Muscle of leg (tissue), 11 donors: ENCODE data around the gene C1QTNF8. TPM values are rescaled to one million over a fixed set of nuclear protein-coding genes. Genes with fewer than 3 reads are reported as not detected.

Experiments used
- DNase-seq: peaks from one replicate; pipeline ENCODE4 v3.0.0; 2013
- H3K27ac ChIP-seq: one replicate; pipeline ENCODE4 v1.5.1; 2013; ENCODE audit warnings: mild to moderate bottlenecking, low read length, control low read depth
- H3K27me3 ChIP-seq: one replicate; pipeline ENCODE4 v1.6.1; 2013; ENCODE audit warnings: low read length; ENCODE audit not compliant: control insufficient read depth, insufficient read depth
- H3K36me3 ChIP-seq: one replicate; pipeline ENCODE4 v1.6.1; 2013; ENCODE audit warnings: low read length; ENCODE audit not compliant: control insufficient read depth, insufficient read depth
- H3K4me1 ChIP-seq: one replicate; pipeline ENCODE4 v1.6.1; 2013; ENCODE audit warnings: low read length; ENCODE audit not compliant: control insufficient read depth, insufficient read depth
- H3K4me3 ChIP-seq: one replicate; pipeline ENCODE4 v1.5.1; 2013; ENCODE audit warnings: low read length, control low read depth
- H3K9me3 ChIP-seq: replicated peaks from 2 replicates; pipeline ENCODE4 v1.6.1; 2013; ENCODE audit warnings: low read depth, low read length; ENCODE audit not compliant: control insufficient read depth
- WGBS: methylation state at CpG from one replicate; pipeline ENCODE4 v1.1.5; 2013; ENCODE audit warnings: missing lambda C conversion rate; ENCODE audit not compliant: insufficient coverage; 5-methylcytosine and 5-hydroxymethylcytosine counted together
- polyA plus RNA-seq, 8 donors: library from polyadenylated mRNA; unstranded; fragments of 120-200 nt; gene quantifications; one replicate each; pipeline versions ENCODE4 v1.2.1 to v1.2.3, GENCODE V29; 2013; ENCODE audit warnings: inconsistent platforms in 1 of 8, low replicate concordance in 1 of 8; ENCODE audit not compliant: insufficient read length in 8 of 8, insufficient read depth in 1 of 8
- total RNA-seq: library from RNA; stranded (reverse); fragments of 120-200 nt; gene quantifications from one replicate; pipeline ENCODE4 v1.2.4, GENCODE V29; 2013

C1QTNF8 gene
- total and polyA plus RNA-seq, 9 donors, result not detected

- Histone ChIP-seq H3K27me3 (peaks cover 34% of the 10 kb centered on the region), H3K4me3 (no peak overlapping the region)
Observed at GRCh38 chr16:1135459-1135825, 39.4 kb upstream of the C1QTNF8 start.

GRCh38 chr16:1134776-1135458, 38.9 kb upstream of the C1QTNF8 start:
- DNase-seq, result no peak
- H3K27ac ChIP-seq, result no peak overlapping the region
- H3K36me3 ChIP-seq, result no peaks in the 10 kb centered on the region
- H3K27me3 ChIP-seq, result peaks cover 32% of the 10 kb centered on the region
- WGBS, result 51% methylated on average over 12 of the region's 30 CpGs
- no peaks in the 10 kb centered on the region for H3K9me3 ChIP-seq
- H3K4me1 ChIP-seq, result no peaks in the 10 kb centered on the region
- H3K4me3 ChIP-seq, result no peak overlapping the region

More at GRCh38 chr16:1135459-1135825, 39.4 kb upstream of the C1QTNF8 start:
- Histone ChIP-seq H3K9me3 (no peaks in the 10 kb centered on the region), H3K4me1 (no peaks in the 10 kb centered on the region), H3K36me3 (no peaks in the 10 kb centered on the region), H3K27ac (no peak overlapping the region)
- no peak for DNase-seq
- no CpG with 5 or more reads among the region's 3 CpGs for WGBS

DNA sequence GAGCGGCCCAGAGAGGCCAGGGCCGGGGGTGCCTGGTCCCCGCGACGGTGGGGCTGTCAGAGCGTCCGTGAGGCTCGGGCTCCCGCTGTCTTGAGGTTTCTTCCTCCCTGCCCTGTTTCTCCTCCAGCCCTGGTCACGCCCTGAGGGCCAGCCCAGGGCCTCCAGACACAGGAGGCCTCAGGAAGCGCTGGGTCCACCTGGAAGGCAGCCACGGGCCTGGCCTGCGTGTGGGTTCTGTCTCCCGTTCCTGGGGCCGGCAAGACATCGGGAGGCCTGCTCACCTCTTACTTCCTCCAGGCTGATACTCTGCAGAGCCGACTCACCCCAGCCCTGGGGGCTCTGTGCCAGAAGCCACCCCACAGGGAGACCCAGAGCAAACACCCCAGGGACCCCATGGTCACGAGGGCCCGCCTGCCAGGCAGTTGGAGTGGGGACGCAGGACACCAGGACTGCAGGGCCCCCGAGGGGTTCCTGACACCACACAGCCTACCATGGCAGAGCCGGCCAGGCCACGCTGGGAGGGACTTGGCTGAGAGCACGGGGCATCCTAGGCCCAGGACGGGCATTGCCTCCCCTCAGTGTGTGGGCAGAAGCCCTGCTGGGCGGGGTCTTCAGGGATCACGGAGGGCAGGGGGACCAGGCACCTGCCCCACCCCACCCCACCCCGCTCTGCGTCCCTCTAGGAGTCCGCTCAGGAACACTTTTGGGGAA, 37.9 kb upstream of the C1QTNF8 start:
- Histone ChIP-seq H3K4me1 (no peaks in the 10 kb centered on the region), H3K36me3 (no peaks in the 10 kb centered on the region), H3K9me3 (no peaks in the 10 kb centered on the region), H3K27me3 (peaks cover 29% of the 10 kb centered on the region), H3K4me3 (no peak overlapping the region), H3K27ac (no peak overlapping the region)
- DNase-seq, result no peak
- WGBS, result 44% methylated on average over 25 of the region's 30 CpGs

GRCh38 chr16:1133271-1133670, 37.2 kb upstream of the C1QTNF8 start:
- H3K9me3 ChIP-seq, result no peaks in the 10 kb centered on the region
- WGBS, result 80% methylated on average over 12 of the region's 18 CpGs
- no peak for DNase-seq
- no peaks in the 10 kb centered on the region for H3K4me1 ChIP-seq
- H3K27me3 ChIP-seq, result peaks cover 28% of the 10 kb centered on the region
- no peaks in the 10 kb centered on the region for H3K36me3 ChIP-seq
- no peak overlapping the region for H3K4me3 ChIP-seq
- H3K27ac ChIP-seq, result no peak overlapping the region

- DNase-seq, result no peak
- Histone ChIP-seq H3K9me3 (no peaks in the 10 kb centered on the region), H3K4me1 (no peaks in the 10 kb centered on the region), H3K36me3 (no peaks in the 10 kb centered on the region), H3K27me3 (peaks cover 29% of the 10 kb centered on the region), H3K4me3 (no peak overlapping the region), H3K27ac (no peak overlapping the region)
- WGBS, result 59% methylated on average over 10 of the region's 15 CpGs
Observed at GRCh38 chr16:1132431-1132830, 36.4 kb upstream of the C1QTNF8 start.

DNA sequence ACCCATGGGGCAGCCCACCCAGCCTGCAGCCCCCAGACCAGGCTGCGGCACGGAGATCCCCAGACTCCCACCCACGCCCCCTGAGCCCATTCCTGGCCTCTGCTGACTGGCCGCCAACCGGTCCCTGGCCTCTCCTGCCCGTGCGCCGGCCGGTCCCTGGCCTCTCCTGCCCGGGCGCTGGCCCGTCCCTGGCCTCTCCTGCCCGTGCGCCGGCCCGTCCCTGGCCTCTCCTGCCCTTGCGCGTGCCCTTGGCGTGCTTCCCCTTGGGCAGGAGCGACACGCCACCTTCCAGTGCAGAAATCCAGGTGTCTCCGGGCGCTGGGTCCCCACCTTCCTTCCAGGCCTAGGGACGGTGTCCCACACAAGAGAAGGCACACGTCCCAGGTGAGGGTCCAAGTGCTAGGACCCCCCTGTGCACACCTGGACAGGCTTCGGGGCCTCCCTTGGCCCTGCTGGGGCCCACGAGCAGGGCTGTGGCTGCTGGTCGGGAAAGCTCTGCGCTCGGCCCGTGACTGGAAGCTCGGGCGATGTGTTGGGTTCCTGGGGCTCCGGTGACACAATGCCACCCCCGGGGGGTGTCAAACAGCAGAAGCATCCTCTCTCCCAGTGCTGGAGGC, 35.4 kb upstream of the C1QTNF8 start:
- no peaks in the 10 kb centered on the region for H3K9me3 ChIP-seq
- no peaks in the 10 kb centered on the region for H3K36me3 ChIP-seq
- H3K27me3 ChIP-seq, result peaks cover 28% of the 10 kb centered on the region
- DNase-seq, result no peak
- no peak overlapping the region for H3K27ac ChIP-seq
- no peaks in the 10 kb centered on the region for H3K4me1 ChIP-seq
- no peak overlapping the region for H3K4me3 ChIP-seq
- WGBS, result 87% methylated on average over 35 of the region's 35 CpGs

DNA sequence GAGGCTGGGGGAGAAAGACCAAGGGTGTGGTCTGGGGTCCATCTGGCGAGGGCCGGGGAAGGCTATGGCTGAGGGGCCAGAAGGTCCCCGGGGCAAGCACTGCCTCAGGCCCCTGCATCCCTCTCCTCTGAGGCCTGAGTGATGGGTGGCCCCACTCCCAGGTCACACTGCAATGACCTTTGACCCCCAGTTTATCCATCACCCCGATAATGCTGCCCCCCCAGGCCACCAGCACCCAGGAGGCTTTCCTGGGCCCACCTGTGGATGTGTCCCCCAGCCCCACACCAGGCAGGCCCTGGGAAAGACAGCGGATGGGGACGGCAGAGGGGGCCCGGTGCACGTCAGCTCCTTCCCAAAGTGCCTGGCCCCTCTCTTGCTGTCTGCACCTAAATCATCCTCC, 34.3 kb upstream of the C1QTNF8 start:
- H3K4me1 ChIP-seq, result peaks cover 3% of the 10 kb centered on the region
- H3K27me3 ChIP-seq, result peaks cover 18% of the 10 kb centered on the region
- no peak overlapping the region for H3K27ac ChIP-seq
- no peaks in the 10 kb centered on the region for H3K9me3 ChIP-seq
- WGBS, result 94% methylated on average over 3 of the region's 8 CpGs
- no peaks in the 10 kb centered on the region for H3K36me3 ChIP-seq
- H3K4me3 ChIP-seq, result no peak overlapping the region
- no peak for DNase-seq

- Histone ChIP-seq H3K27ac (no peak overlapping the region), H3K9me3 (no peaks in the 10 kb centered on the region), H3K4me1 (peaks cover 9% of the 10 kb centered on the region), H3K36me3 (no peaks in the 10 kb centered on the region), H3K27me3 (peaks cover 17% of the 10 kb centered on the region), H3K4me3 (no peak overlapping the region)
- WGBS, result 89% methylated on average over 41 of the region's 48 CpGs
- no peak for DNase-seq
Observed at GRCh38 chr16:1129106-1129960, 33.3 kb upstream of the C1QTNF8 start.

GRCh38 chr16:1127971-1128715, 32.1 kb upstream of the C1QTNF8 start:
- H3K27me3 ChIP-seq, result peaks cover 8% of the 10 kb centered on the region
- no peak overlapping the region for H3K4me3 ChIP-seq
- no peak for DNase-seq
- H3K9me3 ChIP-seq, result no peaks in the 10 kb centered on the region
- no peaks in the 10 kb centered on the region for H3K36me3 ChIP-seq
- H3K27ac ChIP-seq, result no peak overlapping the region
- 84% methylated on average over 28 of the region's 31 CpGs for WGBS
- H3K4me1 ChIP-seq, result peaks cover 9% of the 10 kb centered on the region
